Thyroid gland (tissue), 4 donors: ENCODE data around the gene SYTL3.

Experiments
- POLR2A ChIP-seq, 2 donors: fragments of 450-650 bp; IDR thresholded peaks; one replicate each; pipeline ENCODE4 v1.6.1; 2017; ENCODE audit warnings: antibody characterized with exemption in 2 of 2, mild to moderate bottlenecking in 2 of 2, moderate library complexity in 1 of 2
- TF ChIP-seq, protein P1 (sequence below), 6 experiments: fragments of 200-600 bp in 3 of 6; fragments of 450-650 bp in 3 of 6; sonication (generic) in 3 of 6; IDR thresholded peaks; one replicate each; pipeline ENCODE4 v1.5.1; 2016 to 2019; ENCODE audit warnings: antibody characterized with exemption in 6 of 6, mild to moderate bottlenecking in 2 of 6, inconsistent platforms in 1 of 6, moderate library complexity in 1 of 6

GRCh38 chr6:158797331-158798310 lies 147.8 kb downstream of the SYTL3 start:
- no peak for TF ChIP-seq POLR2A (IDR thresholded peaks at IDR 0.05)
- TF ChIP-seq, protein P1, sequence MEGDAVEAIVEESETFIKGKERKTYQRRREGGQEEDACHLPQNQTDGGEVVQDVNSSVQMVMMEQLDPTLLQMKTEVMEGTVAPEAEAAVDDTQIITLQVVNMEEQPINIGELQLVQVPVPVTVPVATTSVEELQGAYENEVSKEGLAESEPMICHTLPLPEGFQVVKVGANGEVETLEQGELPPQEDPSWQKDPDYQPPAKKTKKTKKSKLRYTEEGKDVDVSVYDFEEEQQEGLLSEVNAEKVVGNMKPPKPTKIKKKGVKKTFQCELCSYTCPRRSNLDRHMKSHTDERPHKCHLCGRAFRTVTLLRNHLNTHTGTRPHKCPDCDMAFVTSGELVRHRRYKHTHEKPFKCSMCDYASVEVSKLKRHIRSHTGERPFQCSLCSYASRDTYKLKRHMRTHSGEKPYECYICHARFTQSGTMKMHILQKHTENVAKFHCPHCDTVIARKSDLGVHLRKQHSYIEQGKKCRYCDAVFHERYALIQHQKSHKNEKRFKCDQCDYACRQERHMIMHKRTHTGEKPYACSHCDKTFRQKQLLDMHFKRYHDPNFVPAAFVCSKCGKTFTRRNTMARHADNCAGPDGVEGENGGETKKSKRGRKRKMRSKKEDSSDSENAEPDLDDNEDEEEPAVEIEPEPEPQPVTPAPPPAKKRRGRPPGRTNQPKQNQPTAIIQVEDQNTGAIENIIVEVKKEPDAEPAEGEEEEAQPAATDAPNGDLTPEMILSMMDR (IDR thresholded peaks at IDR 0.05): no peak
